HAP-1 (cell line): Measurements from ENCODE around the gene ETV7.
A peak's percentile ranks its signal among the peaks of the same experiment; 100 is the strongest.

Experiments used
- DNase-seq, 2 experiments: peaks; one replicate each; pipeline ENCODE4 v3.0.0-alpha.2; 2016 to 2020; ENCODE audit warnings: low spot score in 2 of 2
- H3K27me3 ChIP-seq: fragments of 250-450 bp; sonication (Bioruptor Pico); 2 replicates; pipeline ENCODE4 v1.5.1; 2020; ENCODE audit warnings: low read depth, mild to moderate bottlenecking, moderate library complexity
- H3K36me3 ChIP-seq: fragments of 250-450 bp; sonication (Bioruptor Pico); replicated peaks from 2 replicates; pipeline ENCODE4 v1.5.1; 2020; ENCODE audit warnings: mild to moderate bottlenecking
- H3K4me1 ChIP-seq: fragments of 250-450 bp; sonication (Bioruptor Pico); 2 replicates; pipeline ENCODE4 v1.5.1; 2020; ENCODE audit warnings: mild to moderate bottlenecking
- H3K4me3 ChIP-seq: fragments of 250-450 bp; sonication (Bioruptor Pico); 2 replicates; pipeline ENCODE4 v1.5.1; 2020; ENCODE audit warnings: mild to moderate bottlenecking, moderate library complexity
- H3K9me3 ChIP-seq: fragments of 250-450 bp; sonication (Bioruptor Pico); 2 replicates; pipeline ENCODE4 v1.5.1; 2020; ENCODE audit warnings: mild to moderate bottlenecking, moderate library complexity
- in situ Hi-C: fragments of 300-500 bp; cut with MboI; formaldehyde crosslinking; loops from 3 replicates; pipeline ENCODE4 v1.14.3; 2020; ENCODE audit warnings: low sequenced_read_pairs, inconsistent platforms, mixed read lengths

ETV7 gene

DNA sequence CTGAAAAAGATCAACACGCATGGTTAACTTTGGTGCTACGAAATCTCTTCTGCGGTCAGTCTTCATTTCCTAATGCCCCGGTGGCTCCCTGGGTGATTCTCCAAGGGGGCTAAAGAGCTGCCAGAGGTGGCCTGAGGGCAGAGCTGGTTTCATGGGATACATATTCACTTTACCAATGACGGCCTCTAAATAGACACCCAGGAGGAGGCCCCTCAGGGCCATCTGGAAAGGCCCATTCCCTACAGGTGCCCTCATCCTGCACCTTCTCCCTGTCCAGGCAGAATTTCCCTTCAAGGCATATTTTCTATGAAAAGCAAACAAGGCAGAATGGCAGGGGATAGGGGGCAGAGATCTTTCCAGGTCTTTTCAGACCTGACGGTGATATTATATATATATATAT is 63.3 kb downstream of the ETV7 start:
- Histone ChIP-seq H3K4me1 (peaks cover 8% of the 10 kb centered on the region), H3K4me3 (no peak overlapping the region), H3K9me3 (no peaks in the 10 kb centered on the region), H3K36me3 (no peaks in the 10 kb centered on the region), H3K27me3 (no peaks in the 10 kb centered on the region)
- in situ Hi-C loops, result no loop called here
- no peak for DNase-seq

DNA sequence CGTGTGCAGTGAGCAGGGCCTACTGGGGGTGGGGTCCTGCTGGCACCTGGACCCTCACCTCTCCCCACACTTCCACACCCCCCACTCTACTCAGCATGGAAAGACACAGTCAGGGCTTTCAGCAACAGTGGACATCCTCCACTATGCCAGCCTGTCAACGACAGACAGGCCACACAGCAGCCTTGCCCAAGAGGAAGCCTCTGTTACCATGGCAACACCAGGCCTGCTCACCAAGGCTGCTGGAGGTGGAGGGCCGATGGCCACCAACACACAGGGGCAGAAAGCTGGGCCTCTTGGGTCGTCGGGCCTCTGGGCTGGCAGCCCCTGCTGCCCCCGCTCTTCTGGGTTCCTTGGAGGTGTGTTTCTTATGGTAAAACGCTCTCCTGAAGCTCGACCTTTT is 64.4 kb downstream of the ETV7 start:
- Histone ChIP-seq H3K27me3 (no peaks in the 10 kb centered on the region), H3K4me3 (no peak overlapping the region), H3K4me1 (peaks cover 8% of the 10 kb centered on the region), H3K9me3 (no peaks in the 10 kb centered on the region), H3K36me3 (no peaks in the 10 kb centered on the region)
- in situ Hi-C loops, result no loop called here
- peak in 1 of 2 experiments; percentile 28 for DNase-seq

DNA sequence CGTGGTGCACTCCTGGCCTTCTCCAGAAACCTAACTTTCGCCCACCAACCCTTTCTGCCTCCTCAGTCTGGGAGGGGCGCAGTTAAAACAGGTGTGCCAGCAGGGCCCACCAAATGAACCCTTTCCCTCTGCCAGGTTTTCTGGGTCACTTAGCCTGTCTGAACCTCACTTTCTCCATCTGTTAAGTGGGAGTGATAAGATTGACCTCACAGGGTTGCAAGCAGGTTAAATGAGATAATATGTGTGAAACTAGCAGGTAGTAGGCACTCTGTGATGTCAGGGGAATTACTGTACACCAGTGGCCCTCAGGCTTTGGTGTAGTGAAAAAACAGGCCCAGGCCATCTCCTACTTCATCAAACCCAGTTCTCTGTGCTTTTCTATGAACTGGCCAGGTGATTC is 64.9 kb downstream of the ETV7 start:
- H3K27me3 ChIP-seq, result no peaks in the 10 kb centered on the region
- no peak for DNase-seq
- no peak overlapping the region for H3K4me3 ChIP-seq
- in situ Hi-C loops, result no loop called here
- no peaks in the 10 kb centered on the region for H3K36me3 ChIP-seq
- H3K9me3 ChIP-seq, result no peaks in the 10 kb centered on the region
- peaks cover 8% of the 10 kb centered on the region for H3K4me1 ChIP-seq

DNA sequence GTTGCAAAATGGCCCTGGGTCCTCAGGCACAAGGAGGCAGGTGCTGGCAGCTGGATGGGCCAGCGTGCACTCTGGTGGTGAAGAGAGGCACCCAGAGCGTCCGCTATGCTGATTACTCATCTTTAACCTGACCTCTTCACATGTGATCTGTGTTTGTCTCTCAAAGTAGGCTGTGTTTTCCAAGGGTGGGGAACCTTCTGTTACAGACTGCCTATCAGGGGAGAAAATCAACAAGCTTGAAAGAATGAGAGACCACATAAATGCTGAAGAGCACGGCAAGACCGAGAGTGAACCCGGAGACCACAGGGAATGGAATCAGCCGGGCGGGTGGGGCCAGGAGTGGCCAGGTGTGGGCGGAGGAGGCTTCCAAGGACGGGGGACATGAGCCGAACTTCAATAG is 67.0 kb downstream of the ETV7 start:
- Histone ChIP-seq H3K27me3 (no peaks in the 10 kb centered on the region), H3K4me3 (no peak overlapping the region), H3K36me3 (no peaks in the 10 kb centered on the region), H3K4me1 (no peaks in the 10 kb centered on the region; the same call in 1 of the 2 replicates), H3K9me3 (no peaks in the 10 kb centered on the region)
- in situ Hi-C loops, result no loop called here
- no peak for DNase-seq

DNA sequence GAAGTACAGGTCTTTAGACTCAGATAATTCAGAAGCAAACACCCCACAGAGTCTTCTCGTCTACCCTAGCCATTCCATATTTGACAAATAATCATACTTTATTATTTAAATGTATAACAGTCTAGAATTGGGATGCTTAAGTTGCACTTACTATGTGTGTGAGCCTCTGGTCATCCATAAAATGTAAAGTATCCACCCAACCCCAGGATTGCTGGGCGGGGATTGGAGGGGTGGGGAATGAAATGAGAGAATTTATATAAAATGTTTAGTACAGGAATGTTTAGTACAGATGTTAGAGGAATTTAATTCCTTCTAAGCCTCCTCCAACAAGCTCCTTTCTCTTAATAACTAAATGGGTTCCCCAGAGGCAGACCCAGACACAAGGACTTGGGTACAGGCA is 67.6 kb downstream of the ETV7 start:
- H3K4me3 ChIP-seq, result no peak overlapping the region
- H3K36me3 ChIP-seq, result no peaks in the 10 kb centered on the region
- no peaks in the 10 kb centered on the region for H3K27me3 ChIP-seq
- no peaks in the 10 kb centered on the region; the same call in 1 of the 2 replicates for H3K4me1 ChIP-seq
- DNase-seq, result no peak
- H3K9me3 ChIP-seq, result no peaks in the 10 kb centered on the region
- in situ Hi-C loops, result no loop called here

- Histone ChIP-seq H3K4me3 (no peak overlapping the region), H3K4me1 (no peaks in the 10 kb centered on the region; the same call in 1 of the 2 replicates), H3K36me3 (no peaks in the 10 kb centered on the region), H3K27me3 (no peaks in the 10 kb centered on the region; the same call in 1 of the 2 replicates), H3K9me3 (no peaks in the 10 kb centered on the region)
- DNase-seq, result peak in 1 of 2 experiments; percentile 20
- in situ Hi-C loops, result no loop called here
Measured at GRCh38 chr6:36319436-36319762, 68.1 kb downstream of the ETV7 start.

GRCh38 chr6:36318690-36319435 is 68.6 kb downstream of the ETV7 start:
- in situ Hi-C loops, result no loop called here

GRCh38 chr6:36317623-36318022 is 69.8 kb downstream of the ETV7 start:
- Histone ChIP-seq H3K9me3 (no peaks in the 10 kb centered on the region), H3K4me3 (no peak overlapping the region), H3K4me1 (no peaks in the 10 kb centered on the region; the same call in 1 of the 2 replicates), H3K27me3 (no peaks in the 10 kb centered on the region; the same call in 1 of the 2 replicates), H3K36me3 (no peaks in the 10 kb centered on the region)
- in situ Hi-C loops, result no loop called here
- no peak for DNase-seq

More at GRCh38 chr6:36318690-36319435, 68.6 kb downstream of the ETV7 start:
- DNase-seq, result no peak
- H3K9me3 ChIP-seq, result no peaks in the 10 kb centered on the region
- no peaks in the 10 kb centered on the region for H3K36me3 ChIP-seq
- H3K27me3 ChIP-seq, result no peaks in the 10 kb centered on the region; the same call in 1 of the 2 replicates
- H3K4me1 ChIP-seq, result no peaks in the 10 kb centered on the region; the same call in 1 of the 2 replicates
- H3K4me3 ChIP-seq, result no peak overlapping the region
